Upper lobe of left lung (tissue), 4 donors: ENCODE data around the gene TCEANC2.

Experiments
- EP300 ChIP-seq, 4 donors: sonication (generic); formaldehyde crosslinking; IDR thresholded peaks; one replicate each; pipeline ENCODE4 v1.5.1; 2017; ENCODE audit warnings: antibody characterized with exemption in 4 of 4, control low read depth in 2 of 4
- POLR2A ChIP-seq, 4 donors: fragments of 450-650 bp; IDR thresholded peaks; one replicate each; pipeline ENCODE4 v1.5.1; 2016 to 2017; ENCODE audit warnings: antibody characterized with exemption in 4 of 4, mild to moderate bottlenecking in 2 of 4
- POLR2AphosphoS5 ChIP-seq, 2 donors: sonication (generic); formaldehyde crosslinking; IDR thresholded peaks; one replicate each; pipeline ENCODE4 v1.5.1; 2017; ENCODE audit warnings: antibody characterized with exemption in 2 of 2
- TF ChIP-seq, protein P1 (sequence below), 6 experiments: fragments of 450-650 bp in 4 of 6; fragments of 200-600 bp in 2 of 6; sonication (generic) in 2 of 6; IDR thresholded peaks; one replicate each; pipeline ENCODE4 v1.5.1; 2016 to 2019; ENCODE audit warnings: antibody characterized with exemption in 6 of 6

DNA sequence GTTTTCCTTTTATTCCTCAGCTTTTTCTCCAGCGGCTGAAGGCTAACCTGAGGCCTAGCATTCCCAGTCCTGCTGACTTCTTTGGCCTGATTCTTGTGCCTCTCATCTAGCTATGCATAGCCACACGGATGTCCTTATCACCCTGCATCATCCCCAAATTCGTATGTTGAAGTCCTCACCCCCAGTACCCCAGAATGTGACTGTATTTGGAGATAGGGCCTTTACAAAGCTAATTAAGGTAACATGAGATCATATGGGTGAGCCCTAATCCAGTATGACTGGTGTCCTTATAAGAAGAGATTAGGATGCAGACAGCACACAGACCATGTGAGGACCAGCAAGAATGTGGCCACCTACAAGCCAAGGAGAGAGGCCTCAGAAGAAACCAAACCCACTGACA is 54.7 kb downstream of the TCEANC2 start:
- TF ChIP-seq, protein P1, sequence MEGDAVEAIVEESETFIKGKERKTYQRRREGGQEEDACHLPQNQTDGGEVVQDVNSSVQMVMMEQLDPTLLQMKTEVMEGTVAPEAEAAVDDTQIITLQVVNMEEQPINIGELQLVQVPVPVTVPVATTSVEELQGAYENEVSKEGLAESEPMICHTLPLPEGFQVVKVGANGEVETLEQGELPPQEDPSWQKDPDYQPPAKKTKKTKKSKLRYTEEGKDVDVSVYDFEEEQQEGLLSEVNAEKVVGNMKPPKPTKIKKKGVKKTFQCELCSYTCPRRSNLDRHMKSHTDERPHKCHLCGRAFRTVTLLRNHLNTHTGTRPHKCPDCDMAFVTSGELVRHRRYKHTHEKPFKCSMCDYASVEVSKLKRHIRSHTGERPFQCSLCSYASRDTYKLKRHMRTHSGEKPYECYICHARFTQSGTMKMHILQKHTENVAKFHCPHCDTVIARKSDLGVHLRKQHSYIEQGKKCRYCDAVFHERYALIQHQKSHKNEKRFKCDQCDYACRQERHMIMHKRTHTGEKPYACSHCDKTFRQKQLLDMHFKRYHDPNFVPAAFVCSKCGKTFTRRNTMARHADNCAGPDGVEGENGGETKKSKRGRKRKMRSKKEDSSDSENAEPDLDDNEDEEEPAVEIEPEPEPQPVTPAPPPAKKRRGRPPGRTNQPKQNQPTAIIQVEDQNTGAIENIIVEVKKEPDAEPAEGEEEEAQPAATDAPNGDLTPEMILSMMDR (IDR thresholded peaks at IDR 0.05), result no peak
- TF ChIP-seq POLR2A (IDR thresholded peaks at IDR 0.05), result no peak
- no peak for TF ChIP-seq POLR2AphosphoS5 (IDR thresholded peaks at IDR 0.05)
- no peak for TF ChIP-seq EP300 (IDR thresholded peaks at IDR 0.05)
